Esophagus squamous epithelium (tissue), 5 donors: ENCODE measurements around the gene FURIN. TPM values are rescaled to one million over a fixed set of nuclear protein-coding genes. Genes with fewer than 3 reads are reported as not detected.
"Not testable (repeated sequence)": the region's sequence is repeated elsewhere in the genome, so short reads cannot be mapped to it uniquely, and the experiment has no call there.

ENCODE experiments used
- DNase-seq: peaks from one replicate; lab custom pipeline; 2025; lab: John Stamatoyannopoulos, UW
- H3K27ac ChIP-seq, 4 donors: fragments of 200-600 bp; sonication (generic); one replicate each; pipeline ENCODE4 v1.5.1; 2016 to 2019; ENCODE audit warnings: mild to moderate bottlenecking in 1 of 4
- H3K27me3 ChIP-seq, 4 donors: fragments of 200-600 bp; sonication (generic); 1 replicate in 3 of 4; 2 replicates in 1 of 4; pipeline versions ENCODE4 v1.5.1 to v1.6.0; 2017 to 2021; ENCODE audit warnings: antibody characterized with exemption in 1 of 4
- H3K36me3 ChIP-seq, 3 donors: fragments of 200-600 bp; sonication (generic); one replicate each; pipeline ENCODE4 v1.5.1; 2016 to 2019
- H3K4me1 ChIP-seq, 3 donors: fragments of 200-600 bp; sonication (generic); one replicate each; pipeline ENCODE4 v1.5.1; 2017 to 2019
- H3K4me3 ChIP-seq, 4 donors: fragments of 200-600 bp; sonication (generic); 1 replicate in 3 of 4; 2 replicates in 1 of 4; pipeline ENCODE4 v1.5.1; 2016 to 2019; ENCODE audit warnings: mild to moderate bottlenecking in 2 of 4, moderate library complexity in 1 of 4
- H3K9me3 ChIP-seq, 3 donors: fragments of 200-600 bp; sonication (generic); one replicate each; pipeline ENCODE4 v1.5.1; 2016 to 2019
- CTCF ChIP-seq, 6 experiments: fragments of 450-650 bp in 4 of 6; fragments of 200-600 bp in 2 of 6; sonication (generic) in 2 of 6; IDR thresholded peaks; one replicate each; pipeline ENCODE4 v1.5.1; 2016 to 2019; ENCODE audit warnings: antibody characterized with exemption in 6 of 6, mild to moderate bottlenecking in 4 of 6, moderate library complexity in 4 of 6
- POLR2A ChIP-seq, 4 donors: fragments of 450-650 bp; IDR thresholded peaks; one replicate each; pipeline ENCODE4 v1.6.1; 2017; ENCODE audit warnings: antibody characterized with exemption in 4 of 4, mild to moderate bottlenecking in 4 of 4, moderate library complexity in 3 of 4
- WGBS, 2 donors: methylation state at CpG; one replicate each; pipeline ENCODE4 v1.1.5; 2018; 5-methylcytosine and 5-hydroxymethylcytosine counted together
- intact Hi-C: fragments of 100-400 bp; cut with DNase I; formaldehyde crosslinking; loops from one replicate; pipeline ENCODE4 v1.15.0; 2022
- total RNA-seq, 4 donors: library from RNA; depleted of rRNA; stranded (reverse); fragments of >200 nt; gene quantifications; one replicate each; pipeline ENCODE4 v1.1.0, GENCODE V29; 2016
- donor health status: DM: yes; HTN: yes; CAD: no.

Gene FURIN
- total RNA-seq, 4 donors from 2014 or later, result 27.7 to 43.3 (median 38.5) TPM

GRCh38 chr15:90844696-90845095 lies 23.7 kb upstream of the FURIN start:
- intact Hi-C loops, result no loop called here
- WGBS, 2 donors, result 72 to 79% methylated on average over 5 of the region's 5 CpGs
- no peaks in the 10 kb centered on the region for H3K9me3 ChIP-seq
- TF ChIP-seq POLR2A (IDR thresholded peaks at IDR 0.05) (no peak), CTCF (IDR thresholded peaks at IDR 0.05) (no peak)
- peak overlapping the region in 1 of 4 donors; percentile 13 for H3K27ac ChIP-seq
- H3K4me3 ChIP-seq, result no peak overlapping the region
- no peaks in the 10 kb centered on the region for H3K36me3 ChIP-seq
- no peaks in the 10 kb centered on the region for H3K27me3 ChIP-seq
- DNase-seq, result no peak
- H3K4me1 ChIP-seq, result peaks cover 3 to 8% (median 6%) of the 10 kb centered on the region in 3 donors

- peaks cover 0 to 1% (median under 1%) of the 10 kb centered on the region in 3 donors for H3K4me1 ChIP-seq
- TF ChIP-seq POLR2A (IDR thresholded peaks at IDR 0.05), result no peak
- TF ChIP-seq CTCF (IDR thresholded peaks at IDR 0.05), result no peak
- H3K4me3 ChIP-seq, result no peak overlapping the region
- WGBS, 2 donors, result 100% methylated on average over 2 to 3 of the region's 9 CpGs
- no peaks in the 10 kb centered on the region for H3K36me3 ChIP-seq
- intact Hi-C loops, result no loop called here
- H3K9me3 ChIP-seq, result no peaks in the 10 kb centered on the region
- no peaks in the 10 kb centered on the region for H3K27me3 ChIP-seq
- H3K27ac ChIP-seq, result peak overlapping the region in 1 of 4 donors; percentile 13
- DNase-seq, result no peak
These were observed 23.0 kb upstream of the FURIN start for GRCh38 chr15:90845201-90845949.

- intact Hi-C loops, H3K27me3 ChIP-seq, H3K27ac ChIP-seq, H3K9me3 ChIP-seq, H3K4me3 ChIP-seq, H3K4me1 ChIP-seq, H3K36me3 ChIP-seq, DNase-seq: not testable (repeated sequence)
- WGBS, 2 donors, result 100% methylated on average over 1 of the region's 1 CpG
These were observed 19.0 kb upstream of the FURIN start for GRCh38 chr15:90849424-90849823.

GRCh38 chr15:90851114-90851513 lies 17.3 kb upstream of the FURIN start:
- intact Hi-C loops, result no loop called here

GRCh38 chr15:90851940-90852339 lies 16.4 kb upstream of the FURIN start:
- no peak for DNase-seq
- Histone ChIP-seq H3K4me1 (no peaks in the 10 kb centered on the region), H3K27me3 (peaks cover 0 to 25% (median 0%) of the 10 kb centered on the region in 4 donors), H3K4me3 (no peak overlapping the region), H3K27ac (no peak overlapping the region), H3K9me3 (no peaks in the 10 kb centered on the region), H3K36me3 (no peaks in the 10 kb centered on the region)
- intact Hi-C loops, result no loop called here
- TF ChIP-seq POLR2A (IDR thresholded peaks at IDR 0.05) (no peak), CTCF (IDR thresholded peaks at IDR 0.05) (no peak)
- 71 to 72% methylated on average over 5 of the region's 5 CpGs for WGBS, 2 donors

More at GRCh38 chr15:90851114-90851513, 17.3 kb upstream of the FURIN start:
- H3K36me3 ChIP-seq, result no peaks in the 10 kb centered on the region
- no peaks in the 10 kb centered on the region for H3K4me1 ChIP-seq
- H3K27me3 ChIP-seq, result peaks cover 0 to 22% (median 0%) of the 10 kb centered on the region in 4 donors
- WGBS, 2 donors, result 82 to 83% methylated on average over 6 of the region's 6 CpGs
- DNase-seq, result no peak
- no peak overlapping the region for H3K27ac ChIP-seq
- no peak for TF ChIP-seq POLR2A (IDR thresholded peaks at IDR 0.05)
- TF ChIP-seq CTCF (IDR thresholded peaks at IDR 0.05), result no peak
- no peaks in the 10 kb centered on the region for H3K9me3 ChIP-seq
- no peak overlapping the region for H3K4me3 ChIP-seq
